ENCODE measurements around the gene DYNLL1. TPM values are rescaled to one million over a fixed set of nuclear protein-coding genes. Genes with fewer than 3 reads are reported as not detected.

DYNLL1 gene
- total and polyA plus RNA-seq, 7 donors, result 204 to 942 (median 254) TPM

DNA sequence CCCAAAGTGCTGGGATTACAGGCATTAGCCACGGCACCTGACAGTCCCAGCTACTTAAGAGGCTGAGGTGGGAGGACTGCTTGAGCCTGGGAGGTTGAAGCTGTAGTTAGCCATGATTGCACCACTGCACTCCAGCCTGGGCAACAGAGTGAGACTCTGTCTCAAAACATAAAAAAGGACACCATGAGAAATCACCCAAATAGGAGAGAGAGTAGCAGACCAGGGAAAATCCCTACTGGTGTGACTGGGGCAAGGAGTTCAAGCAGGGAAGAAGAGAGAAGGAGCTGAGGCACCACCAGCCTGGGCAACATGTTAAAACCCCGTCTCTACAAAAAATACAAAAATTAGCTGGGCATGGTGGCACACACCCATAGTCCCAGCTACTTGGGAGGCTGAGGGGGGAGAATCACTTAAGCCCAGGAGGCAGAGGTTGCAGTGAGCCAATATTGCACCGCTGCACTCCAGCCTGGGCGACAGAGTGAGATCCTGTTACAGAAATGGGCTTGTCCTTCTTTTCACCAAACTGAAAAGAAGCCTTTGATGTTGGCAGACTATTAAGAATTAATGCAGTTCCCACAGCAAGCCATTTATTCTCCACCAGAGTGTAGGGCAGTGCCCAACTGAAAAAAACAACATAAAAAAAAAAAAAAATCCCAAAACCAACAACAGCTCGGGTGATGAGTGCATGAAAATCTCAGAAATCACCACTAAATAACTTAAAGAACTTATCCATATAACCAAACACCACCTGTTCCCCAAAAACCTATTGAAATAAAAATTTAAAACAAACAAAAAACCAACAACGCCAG, 21.9 kb upstream of the DYNLL1 start:
- no peak overlapping the region for H3K27ac ChIP-seq
- no peaks in the 10 kb centered on the region for H3K36me3 ChIP-seq
- H3K27me3 ChIP-seq, result no peaks in the 10 kb centered on the region
- no peaks in the 10 kb centered on the region for H3K9me3 ChIP-seq
- no peak overlapping the region for H3K4me3 ChIP-seq
- TF ChIP-seq, protein P1, sequence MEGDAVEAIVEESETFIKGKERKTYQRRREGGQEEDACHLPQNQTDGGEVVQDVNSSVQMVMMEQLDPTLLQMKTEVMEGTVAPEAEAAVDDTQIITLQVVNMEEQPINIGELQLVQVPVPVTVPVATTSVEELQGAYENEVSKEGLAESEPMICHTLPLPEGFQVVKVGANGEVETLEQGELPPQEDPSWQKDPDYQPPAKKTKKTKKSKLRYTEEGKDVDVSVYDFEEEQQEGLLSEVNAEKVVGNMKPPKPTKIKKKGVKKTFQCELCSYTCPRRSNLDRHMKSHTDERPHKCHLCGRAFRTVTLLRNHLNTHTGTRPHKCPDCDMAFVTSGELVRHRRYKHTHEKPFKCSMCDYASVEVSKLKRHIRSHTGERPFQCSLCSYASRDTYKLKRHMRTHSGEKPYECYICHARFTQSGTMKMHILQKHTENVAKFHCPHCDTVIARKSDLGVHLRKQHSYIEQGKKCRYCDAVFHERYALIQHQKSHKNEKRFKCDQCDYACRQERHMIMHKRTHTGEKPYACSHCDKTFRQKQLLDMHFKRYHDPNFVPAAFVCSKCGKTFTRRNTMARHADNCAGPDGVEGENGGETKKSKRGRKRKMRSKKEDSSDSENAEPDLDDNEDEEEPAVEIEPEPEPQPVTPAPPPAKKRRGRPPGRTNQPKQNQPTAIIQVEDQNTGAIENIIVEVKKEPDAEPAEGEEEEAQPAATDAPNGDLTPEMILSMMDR (IDR thresholded peaks at IDR 0.05), result no peak
- TF ChIP-seq POLR2AphosphoS5 (IDR thresholded peaks at IDR 0.05) (no peak), EP300 (IDR thresholded peaks at IDR 0.05) (no peak), POLR2A (IDR thresholded peaks at IDR 0.05) (no peak)
- H3K4me1 ChIP-seq, result peaks cover 0 to 14% (median 10%) of the 10 kb centered on the region in 4 donors
- DNase-seq, result no peak
- intact Hi-C loops (cut with DNase I), result no loop called here
- WGBS, 2 donors, result 63 to 81% methylated on average over 6 of the region's 6 CpGs

DNA sequence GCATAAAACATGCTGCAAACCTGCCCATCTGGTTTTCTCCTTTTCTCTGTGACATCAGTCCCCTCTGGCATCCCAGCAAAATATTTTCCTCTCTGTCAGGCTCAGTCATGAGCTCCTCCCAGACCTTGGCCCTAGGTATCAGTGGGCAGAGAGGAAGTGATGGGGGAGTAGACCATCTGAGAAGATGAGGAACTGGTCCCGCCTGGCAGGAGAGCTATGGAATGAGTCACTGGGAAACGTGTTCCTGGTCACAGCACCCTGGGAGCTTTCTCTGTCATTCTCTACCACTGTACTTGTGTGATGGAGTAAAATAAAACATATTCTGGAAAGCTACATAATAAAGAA, 21.3 kb upstream of the DYNLL1 start:
- TF ChIP-seq, protein P1 (IDR thresholded peaks at IDR 0.05), result no peak
- TF ChIP-seq POLR2A (IDR thresholded peaks at IDR 0.05) (no peak), POLR2AphosphoS5 (IDR thresholded peaks at IDR 0.05) (no peak), EP300 (IDR thresholded peaks at IDR 0.05) (no peak)
- intact Hi-C loops (cut with DNase I), result no loop called here
- Histone ChIP-seq H3K27me3 (no peaks in the 10 kb centered on the region), H3K4me3 (no peak overlapping the region), H3K4me1 (peaks cover 0 to 14% (median 10%) of the 10 kb centered on the region in 4 donors), H3K36me3 (no peaks in the 10 kb centered on the region), H3K27ac (no peak overlapping the region), H3K9me3 (no peaks in the 10 kb centered on the region)
- DNase-seq, result no peak
- WGBS, 2 donors, result 9 to 32% methylated on average over 2 of the region's 2 CpGs

DNA sequence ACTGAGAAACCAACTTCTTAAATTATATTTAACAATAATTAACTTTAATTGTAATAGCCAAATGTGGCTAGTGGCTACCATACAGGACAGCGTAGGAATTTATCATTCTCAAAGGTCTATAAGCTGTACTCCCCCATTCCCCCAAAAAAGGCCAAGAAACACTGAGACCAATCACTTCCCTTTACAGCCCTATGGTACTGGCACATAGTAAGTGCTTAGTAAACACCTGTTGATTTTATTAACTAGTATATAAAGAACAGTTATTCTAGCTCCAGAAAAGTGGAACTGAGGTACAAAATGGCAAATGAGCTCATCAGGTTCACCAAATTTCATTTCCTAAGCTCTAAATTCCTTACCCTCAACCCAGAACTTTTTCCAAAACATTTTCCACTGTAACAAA, 20.3 kb upstream of the DYNLL1 start:
- 92 to 100% methylated on average over 1 of the region's 1 CpG for WGBS, 2 donors
- intact Hi-C loops (cut with DNase I), result no loop called here
- no peak overlapping the region for H3K4me3 ChIP-seq
- no peaks in the 10 kb centered on the region for H3K27me3 ChIP-seq
- peaks cover 0 to 6% (median 3%) of the 10 kb centered on the region in 4 donors for H3K4me1 ChIP-seq
- DNase-seq, result no peak
- no peak overlapping the region for H3K27ac ChIP-seq
- H3K9me3 ChIP-seq, result no peaks in the 10 kb centered on the region
- H3K36me3 ChIP-seq, result no peaks in the 10 kb centered on the region
- TF ChIP-seq EP300 (IDR thresholded peaks at IDR 0.05) (no peak), POLR2AphosphoS5 (IDR thresholded peaks at IDR 0.05) (no peak), POLR2A (IDR thresholded peaks at IDR 0.05) (no peak)

DNA sequence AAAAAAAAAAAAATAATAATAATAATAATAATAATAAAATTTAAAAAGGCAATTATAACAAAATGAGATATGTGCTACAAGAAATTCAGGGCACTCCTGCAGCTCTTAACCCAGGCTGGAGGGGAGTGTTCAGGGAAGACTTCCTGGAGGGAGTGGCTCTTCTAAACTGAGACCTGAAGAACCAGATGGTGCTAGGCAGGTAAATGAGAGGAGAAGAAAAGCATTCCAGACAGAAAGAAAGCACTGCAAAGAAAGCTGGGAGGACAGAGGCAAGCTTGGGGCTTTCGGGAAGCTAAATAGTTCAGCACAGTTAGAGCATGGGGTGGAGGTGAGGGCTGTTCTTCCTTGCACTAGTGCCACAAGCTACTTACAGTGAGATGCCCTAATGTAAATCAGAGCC, 16.5 kb upstream of the DYNLL1 start:
- H3K27me3 ChIP-seq, result no peaks in the 10 kb centered on the region
- DNase-seq, result no peak
- TF ChIP-seq, protein P1 (IDR thresholded peaks at IDR 0.05), result no peak
- TF ChIP-seq POLR2A (IDR thresholded peaks at IDR 0.05) (no peak), POLR2AphosphoS5 (IDR thresholded peaks at IDR 0.05) (no peak), EP300 (IDR thresholded peaks at IDR 0.05) (no peak)
- peaks cover 0 to 5% (median 0%) of the 10 kb centered on the region in 4 donors for H3K36me3 ChIP-seq
- H3K9me3 ChIP-seq, result no peaks in the 10 kb centered on the region
- 93% methylated on average over 1 of the region's 1 CpG for WGBS, 2 donors
- intact Hi-C loops (cut with DNase I), result no loop called here
- H3K4me3 ChIP-seq, result no peak overlapping the region
- H3K27ac ChIP-seq, result no peak overlapping the region
- no peaks in the 10 kb centered on the region for H3K4me1 ChIP-seq

DNA sequence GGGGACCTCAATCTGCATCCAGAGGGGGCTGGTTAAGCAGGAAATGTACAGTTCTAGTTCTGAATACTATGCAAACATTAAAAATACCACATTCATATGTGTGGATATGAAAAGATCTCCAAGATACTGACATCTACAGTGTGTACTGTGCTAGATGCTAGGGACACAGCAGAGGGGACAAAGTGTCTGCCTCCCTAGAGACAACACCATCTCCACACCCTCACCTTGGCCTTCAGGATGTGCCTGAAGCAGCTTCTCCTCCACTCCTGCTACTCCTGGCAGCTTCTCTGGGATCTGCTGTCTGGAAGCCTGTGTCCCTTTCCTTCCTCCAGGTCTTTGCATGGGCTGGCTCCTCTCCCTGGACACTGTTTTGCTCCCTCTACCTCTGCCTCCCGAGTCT, 15.7 kb upstream of the DYNLL1 start:
- 75 to 88% methylated on average over 1 of the region's 1 CpG for WGBS, 2 donors
- intact Hi-C loops (cut with DNase I), result no loop called here
- Histone ChIP-seq H3K9me3 (no peaks in the 10 kb centered on the region), H3K27me3 (no peaks in the 10 kb centered on the region), H3K36me3 (peaks cover 0 to 5% (median 0%) of the 10 kb centered on the region in 4 donors), H3K27ac (no peak overlapping the region), H3K4me3 (no peak overlapping the region), H3K4me1 (no peaks in the 10 kb centered on the region)
- TF ChIP-seq, protein P1 (IDR thresholded peaks at IDR 0.05), result no peak
- TF ChIP-seq POLR2AphosphoS5 (IDR thresholded peaks at IDR 0.05) (no peak), EP300 (IDR thresholded peaks at IDR 0.05) (no peak), POLR2A (IDR thresholded peaks at IDR 0.05) (no peak)
- DNase-seq, result no peak
